HG02763 (cell line): ENCODE data around the gene TBCD.
"Not testable (repeated sequence)": the region's sequence is repeated elsewhere in the genome, so short reads cannot be mapped to it uniquely, and the experiment has no call there.

Source experiments
- ATAC-seq: cut with Tn5 transposase; IDR thresholded peaks from one replicate; pipeline ENCODE4 v1.9.1; 2021; ENCODE audit warnings: mild to moderate bottlenecking, moderate library complexity; ENCODE audit not compliant: unreplicated experiment

TBCD gene

DNA sequence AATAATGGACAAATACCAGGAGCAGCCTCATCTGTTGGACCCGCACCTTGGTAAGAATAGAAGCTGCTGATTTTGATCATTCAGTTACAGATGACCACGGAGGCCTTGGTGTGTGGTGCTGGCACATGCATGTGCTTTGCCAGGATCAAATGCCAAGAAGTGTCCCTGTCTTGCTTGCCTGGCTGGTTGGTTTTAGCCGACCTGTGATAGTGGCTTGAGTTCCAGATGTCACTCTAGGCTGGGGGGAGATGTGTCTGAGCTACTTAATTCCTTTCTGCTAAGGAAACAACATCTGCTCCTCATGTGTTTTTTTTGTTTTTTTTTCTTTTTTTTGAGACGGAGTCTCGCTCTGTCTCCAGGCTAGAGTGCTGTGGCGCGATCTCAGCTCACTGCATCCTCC lies 4.3 kb downstream of the TBCD start:
- ATAC-seq: no peak

DNA sequence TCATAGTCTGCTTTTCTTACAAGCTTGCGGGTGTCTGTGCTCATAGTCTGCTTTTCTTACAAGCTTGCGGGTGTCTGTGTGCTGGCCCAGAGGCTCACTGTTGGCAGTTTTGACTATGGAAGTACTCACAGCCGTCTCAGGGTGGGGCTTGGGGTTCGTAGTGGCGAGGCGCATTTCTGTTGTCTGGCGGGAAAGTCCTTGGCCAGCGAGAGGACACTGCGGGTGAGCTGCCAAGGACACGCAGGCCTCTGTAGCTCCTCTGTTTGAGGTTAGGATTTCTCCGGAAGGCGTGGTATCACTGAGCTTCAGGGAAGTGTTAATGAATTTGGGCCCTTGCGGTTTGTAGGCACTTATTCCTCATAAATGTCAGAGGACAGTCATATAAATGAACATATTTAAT lies 13.5 kb downstream of the TBCD start:
- ATAC-seq: no peak

DNA sequence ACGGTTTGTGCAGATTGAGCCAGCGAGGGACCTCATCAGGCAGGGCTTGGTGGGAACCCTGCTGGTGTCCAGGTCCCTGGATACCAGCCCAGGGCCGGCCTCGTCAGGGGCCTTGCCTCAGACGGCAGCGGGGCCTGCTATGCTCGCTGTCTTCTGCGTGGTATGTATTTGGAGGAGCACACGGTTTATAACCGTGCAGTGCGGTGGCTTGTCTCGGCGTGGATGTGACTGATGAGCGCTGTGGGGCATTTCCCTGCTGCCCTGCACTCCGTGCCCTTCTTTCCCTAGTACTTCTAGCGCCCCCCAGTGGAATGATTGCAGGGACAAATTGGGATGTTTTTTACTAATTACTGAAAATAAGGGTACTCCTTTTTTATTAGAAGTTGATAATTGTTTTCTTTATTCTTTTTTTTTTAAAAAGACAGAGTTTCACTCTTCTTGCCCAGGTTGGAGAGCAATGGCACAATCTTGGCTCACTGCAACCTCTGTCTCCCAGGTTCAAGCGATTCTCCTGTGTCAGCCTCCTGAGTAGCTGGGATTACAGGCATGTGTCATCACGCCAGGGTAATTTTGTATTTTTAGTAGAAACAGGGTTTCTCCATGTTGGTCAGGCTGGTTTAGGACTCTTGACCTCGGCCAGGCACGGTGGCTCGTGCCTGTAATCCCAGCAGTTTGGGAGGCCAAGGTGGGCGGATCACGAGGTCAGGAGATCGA lies 15.3 kb downstream of the TBCD start:
- no peak for ATAC-seq

GRCh38 chr17:82769041-82769440 lies 17.2 kb downstream of the TBCD start:
- ATAC-seq: no peak

DNA sequence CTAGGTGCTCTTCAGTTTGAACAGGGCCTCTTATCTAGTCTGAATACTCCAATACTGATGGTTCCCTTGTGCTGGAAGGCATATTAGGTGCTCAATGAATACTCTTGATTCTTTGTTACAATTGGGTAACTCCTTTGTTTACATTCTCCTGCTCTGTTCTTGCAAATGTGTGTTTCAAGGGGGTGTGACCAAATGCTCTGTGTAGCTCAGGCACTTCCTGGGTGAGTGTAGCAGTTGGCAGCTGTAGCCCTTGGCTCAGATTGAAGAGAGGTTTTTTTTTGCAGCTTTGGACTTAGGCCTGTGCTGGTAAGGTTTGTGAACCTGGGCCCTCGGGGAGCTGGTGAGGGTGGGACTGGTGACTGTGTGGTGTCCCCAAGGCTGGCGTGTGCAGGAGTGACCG lies 20.2 kb downstream of the TBCD start:
- no peak for ATAC-seq

DNA sequence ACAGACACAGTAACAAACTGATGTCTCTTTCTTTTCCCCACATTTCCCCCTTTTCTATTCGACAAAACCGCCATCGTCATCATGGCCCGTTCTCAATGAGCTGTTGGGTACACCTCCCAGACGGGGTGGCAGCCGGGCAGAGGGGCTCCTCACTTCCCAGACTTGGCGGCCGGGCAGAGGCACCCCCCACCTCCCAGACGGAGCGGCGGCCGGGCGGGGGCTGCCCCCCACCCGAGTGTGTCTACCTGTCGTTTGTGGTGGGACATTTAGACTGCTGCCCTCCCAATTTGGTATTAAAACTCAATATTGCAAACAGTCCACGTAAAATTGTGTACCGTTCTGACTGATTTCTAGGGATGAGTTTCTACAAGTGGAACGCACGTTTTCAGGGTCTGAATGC lies 22.6 kb downstream of the TBCD start:
- ATAC-seq: not testable (repeated sequence)

DNA sequence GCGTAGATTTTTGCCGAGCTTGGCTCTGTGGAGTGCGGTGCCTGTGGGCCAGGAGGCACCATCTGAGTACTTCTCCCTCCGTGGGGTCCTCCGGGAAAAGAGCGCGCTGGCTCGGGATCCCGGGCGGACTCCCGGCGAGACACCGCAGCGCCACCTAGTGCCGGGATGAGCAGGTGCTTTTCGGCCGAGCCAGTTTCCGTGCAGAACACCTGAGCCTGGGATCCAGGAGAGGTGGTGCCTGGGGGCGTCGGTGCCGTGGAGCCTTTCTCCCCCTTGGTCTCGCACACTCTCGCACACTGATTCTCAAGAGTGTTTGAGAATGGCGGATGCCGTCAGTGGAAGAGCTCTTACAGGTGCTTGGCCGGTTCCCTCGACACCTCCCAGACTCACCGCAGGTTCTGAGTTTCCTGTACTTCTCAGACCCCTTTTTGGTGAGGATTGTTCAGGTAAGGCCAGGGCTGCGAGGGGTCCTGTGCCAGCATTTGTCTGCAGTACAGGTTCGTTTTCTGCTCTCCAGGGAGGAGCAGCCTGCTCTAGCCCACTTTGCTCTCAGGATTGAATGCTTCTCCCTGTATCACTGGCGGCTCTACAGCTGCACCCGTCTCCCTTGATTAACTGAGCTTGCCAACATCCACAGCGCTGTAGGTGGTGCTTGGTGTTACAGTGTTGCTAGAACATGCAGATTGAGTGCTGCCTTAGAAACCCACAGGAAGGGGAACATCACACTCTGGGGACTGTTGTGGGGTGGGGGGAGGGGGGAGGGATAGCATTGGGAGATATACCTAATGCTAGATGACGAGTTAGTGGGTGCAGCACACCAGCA lies 23.3 kb downstream of the TBCD start:
- ATAC-seq: no peak

DNA sequence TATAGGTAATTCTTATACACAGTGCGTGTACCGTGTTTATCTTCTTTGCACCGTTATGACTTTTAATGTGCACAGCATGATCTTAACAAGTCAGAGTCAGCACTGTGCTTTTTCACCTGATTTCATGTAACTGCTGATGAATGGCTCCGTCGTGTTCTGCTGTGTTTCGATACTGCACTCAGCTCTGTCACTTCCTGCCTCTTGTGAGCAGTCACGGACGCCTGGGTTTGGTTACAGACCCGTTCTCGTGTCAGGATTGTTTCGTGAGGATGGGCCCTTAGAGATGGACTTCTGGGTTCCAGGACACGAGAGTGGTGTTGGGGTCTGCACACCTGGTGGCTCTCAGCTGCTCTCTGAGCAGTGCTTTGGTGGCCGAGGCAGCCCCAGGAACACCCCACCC lies 24.6 kb downstream of the TBCD start:
- no peak for ATAC-seq

DNA sequence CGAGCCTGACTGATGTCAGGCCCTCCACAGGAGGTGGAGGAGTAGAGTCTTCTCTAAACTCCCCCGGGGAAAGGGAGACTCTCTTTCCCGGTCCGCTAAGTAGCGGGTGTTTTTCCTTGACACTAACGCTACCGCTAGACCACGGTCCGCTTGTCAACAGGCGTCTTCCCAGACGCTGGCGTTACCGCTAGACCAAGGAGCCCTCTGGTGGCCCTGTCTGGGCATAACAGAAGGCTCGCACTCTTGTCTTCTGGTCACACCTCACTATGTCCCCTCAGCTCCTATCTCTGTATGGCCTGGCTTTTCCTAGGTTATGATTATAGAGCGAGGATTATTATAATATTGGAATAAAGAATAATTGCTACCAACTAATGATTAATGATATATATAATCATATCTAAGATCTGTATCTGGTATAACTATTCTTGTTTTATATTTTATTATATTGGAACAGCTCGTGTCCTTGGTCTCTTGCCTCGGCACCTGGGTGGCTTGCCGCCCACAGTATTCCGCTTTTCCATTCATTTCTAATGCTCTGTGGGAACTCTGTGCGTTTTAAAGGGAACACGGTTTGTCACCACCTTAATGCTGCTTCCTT lies 26.0 kb downstream of the TBCD start:
- ATAC-seq: not testable (repeated sequence)

- ATAC-seq: no peak
These were observed 27.7 kb downstream of the TBCD start for GRCh38 chr17:82779541-82779940.

- no peak for ATAC-seq
These were observed 28.3 kb downstream of the TBCD start for GRCh38 chr17:82780195-82780594.

DNA sequence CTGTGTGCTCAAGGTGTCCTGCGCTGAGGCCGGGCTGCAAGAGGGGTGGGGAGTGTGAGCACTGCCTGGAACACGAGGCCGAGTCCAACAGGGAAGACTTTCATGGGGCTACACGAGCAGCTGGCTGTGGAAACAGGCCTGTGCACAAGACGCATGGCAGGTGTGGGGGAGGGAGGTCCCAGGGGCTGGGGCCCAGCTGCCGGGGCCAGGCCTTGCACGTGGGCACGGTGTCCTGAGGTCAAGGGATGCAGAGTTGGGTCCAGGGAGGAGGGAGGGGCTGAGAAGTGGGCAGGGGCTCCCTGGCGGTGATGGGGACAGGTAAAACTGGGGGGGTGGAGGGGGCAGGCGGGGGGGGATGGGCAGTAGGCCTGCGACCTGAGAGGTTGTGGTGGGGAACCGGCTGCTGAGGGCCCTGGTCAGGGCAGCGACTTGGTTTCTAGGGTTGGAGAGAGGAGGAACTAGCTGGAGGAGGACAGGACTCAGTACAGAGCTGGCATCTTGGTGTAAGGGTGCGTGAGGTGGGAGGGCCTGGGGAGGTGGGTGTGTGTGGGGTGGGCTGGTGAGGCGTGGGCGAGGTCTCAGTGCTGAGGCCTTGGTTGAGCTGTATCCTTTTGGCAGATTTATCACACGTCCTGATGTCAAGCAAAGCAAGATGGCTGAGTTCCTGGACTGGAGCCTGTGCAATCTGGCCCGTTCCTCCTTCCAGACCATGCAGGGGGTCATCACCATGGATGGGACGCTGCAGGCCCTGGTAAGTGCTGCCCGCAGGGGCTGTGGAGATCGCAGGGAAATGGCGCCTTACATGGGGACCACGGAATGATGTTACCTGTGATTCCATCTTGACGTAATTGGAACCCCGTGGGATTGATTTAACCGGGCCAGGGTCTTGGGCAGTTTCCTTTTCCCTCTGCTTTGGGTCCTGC lies 29.4 kb downstream of the TBCD start:
- no peak for ATAC-seq

DNA sequence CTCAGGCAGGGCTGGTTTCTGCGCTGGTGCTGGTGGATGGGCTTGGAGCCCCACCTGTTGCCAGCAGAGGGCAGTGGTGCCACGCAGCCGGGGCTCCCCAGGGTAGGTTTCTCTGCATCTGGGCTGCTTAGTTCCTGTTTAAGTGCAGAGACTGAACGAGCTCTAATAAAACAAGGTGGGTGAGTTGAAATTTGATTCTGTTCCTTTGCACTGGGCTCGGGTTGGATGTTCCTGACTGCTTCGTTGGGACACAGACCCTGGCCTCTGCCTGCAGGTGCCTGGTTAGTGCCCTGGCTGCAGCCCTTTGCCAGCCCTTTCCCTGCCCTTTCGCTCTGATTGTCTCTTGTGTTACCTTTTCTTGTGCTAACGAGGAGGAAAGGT lies 30.0 kb downstream of the TBCD start:
- ATAC-seq: peak; percentile 53

GRCh38 chr17:82782657-82783207 lies 30.9 kb downstream of the TBCD start:
- no peak for ATAC-seq

DNA sequence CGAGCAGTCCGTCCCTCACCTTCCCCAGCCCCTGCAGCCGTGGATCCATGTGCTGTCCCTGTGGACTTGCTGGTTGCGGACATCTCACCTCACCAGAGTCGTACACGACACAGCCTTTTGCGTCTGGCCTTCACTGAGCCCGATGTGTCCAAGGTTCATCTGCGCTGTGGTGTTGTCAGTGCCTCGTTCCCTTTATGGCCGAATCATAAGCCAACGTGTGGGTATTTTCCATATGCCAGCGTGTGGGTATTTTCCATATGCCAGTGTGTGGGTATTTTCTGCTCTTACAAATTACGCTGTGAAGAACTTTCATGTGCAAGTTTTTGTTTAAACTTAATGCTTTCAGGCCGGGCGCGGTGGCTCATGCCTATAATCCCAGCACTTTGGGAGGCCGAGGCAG lies 31.6 kb downstream of the TBCD start:
- no peak for ATAC-seq

- ATAC-seq: not testable (repeated sequence)
These were observed 33.7 kb downstream of the TBCD start for GRCh38 chr17:82785581-82785980.

DNA sequence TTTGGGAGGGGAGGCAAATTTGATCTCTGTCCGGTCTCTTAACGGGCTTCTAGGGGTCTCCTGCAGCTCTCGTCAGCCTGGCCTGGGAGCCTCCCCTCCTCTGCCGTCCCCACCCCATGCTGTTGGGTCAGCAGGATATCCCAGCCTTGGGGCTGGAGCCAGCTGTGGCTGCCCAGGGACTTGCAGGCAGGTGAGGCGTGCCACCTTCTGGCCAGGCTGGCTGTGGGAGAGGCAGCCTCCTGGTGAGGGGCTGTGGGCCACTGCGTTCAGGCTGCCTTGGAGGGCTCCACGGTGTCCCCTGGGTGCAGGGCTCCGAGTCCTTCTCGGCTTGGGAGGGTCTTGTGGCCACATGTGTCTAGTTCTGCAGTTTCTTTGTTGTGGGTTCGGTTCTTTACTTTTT lies 34.6 kb downstream of the TBCD start:
- no peak for ATAC-seq

DNA sequence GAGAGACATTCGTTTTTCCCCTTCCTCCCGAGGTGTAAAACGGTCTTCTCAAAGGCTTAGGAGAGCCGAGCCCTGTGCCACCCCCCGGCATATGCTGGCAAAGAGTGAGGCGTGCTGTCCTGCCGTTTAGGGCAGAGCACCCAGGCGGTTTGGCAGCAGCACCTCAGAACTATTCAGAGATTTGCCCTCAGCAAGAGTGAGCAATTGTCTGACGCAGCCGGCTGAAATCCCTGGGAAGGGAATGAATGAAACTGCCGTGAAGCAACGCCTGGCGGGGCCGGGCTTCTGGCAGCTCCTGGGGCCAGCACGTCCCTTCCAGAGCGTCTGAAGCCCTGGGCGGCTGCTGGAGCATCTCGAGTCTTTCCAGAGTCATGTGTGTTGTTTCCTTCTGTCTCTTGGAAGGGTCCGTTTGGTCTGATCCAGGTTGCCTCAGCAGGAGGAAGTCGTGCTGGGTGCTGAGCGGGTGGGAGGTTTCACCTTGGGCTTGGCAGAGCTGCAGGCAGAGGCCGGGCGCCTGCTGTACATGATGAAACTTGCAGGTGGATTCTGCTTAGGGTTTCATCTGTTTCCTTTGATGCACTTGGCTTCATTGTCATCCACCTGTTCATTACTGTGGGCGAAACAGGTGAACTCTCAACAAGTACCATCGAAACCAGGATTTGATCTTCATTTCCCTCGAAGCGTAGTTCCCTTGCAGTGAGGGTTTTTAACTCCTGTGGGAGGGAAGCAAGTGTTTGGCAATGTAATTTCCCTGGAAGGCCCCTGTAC lies 35.4 kb downstream of the TBCD start:
- ATAC-seq: no peak

DNA sequence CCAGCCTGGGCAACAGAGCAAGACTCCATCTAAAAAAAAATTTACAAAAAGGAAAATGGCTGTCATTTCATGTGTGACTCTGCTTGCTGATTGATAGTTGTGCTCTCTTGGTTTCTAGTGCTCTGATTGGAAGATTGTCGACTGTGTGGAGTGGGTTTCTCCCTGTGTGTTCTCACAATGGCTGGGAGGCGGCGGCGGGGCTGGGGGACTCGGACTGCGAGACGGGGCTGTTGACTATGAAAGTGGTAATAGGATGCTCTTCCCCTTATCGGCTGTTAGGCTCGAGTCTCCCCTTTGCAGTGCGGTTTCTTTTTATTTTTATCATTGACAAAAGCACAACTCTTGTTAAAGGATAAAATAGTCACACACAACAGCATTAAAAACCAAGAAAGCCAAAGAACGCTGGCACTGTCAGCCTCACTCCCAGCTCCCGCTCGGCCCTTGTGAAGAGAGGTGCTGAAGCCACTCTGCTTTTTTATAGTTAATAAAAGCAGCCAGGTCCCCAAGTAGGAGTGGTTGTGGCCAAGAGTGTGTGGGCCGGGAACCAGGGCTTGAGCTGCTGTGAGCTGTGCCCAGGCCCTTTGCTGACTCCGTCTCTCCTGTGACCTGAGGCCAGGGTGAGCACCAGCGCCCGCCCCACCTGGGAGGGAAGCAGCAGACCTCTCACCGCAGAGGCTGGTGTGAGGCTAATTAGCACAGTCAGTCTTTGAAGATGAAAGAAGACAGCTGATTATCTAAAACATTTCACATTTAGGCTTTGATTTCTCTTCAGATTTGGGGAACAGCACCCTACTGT lies 36.5 kb downstream of the TBCD start:
- ATAC-seq: no peak
